Astrocyte (in vitro differentiated cells and primary cell): Measurements from ENCODE around the gene KIAA1614. TPM values are rescaled to one million over a fixed set of nuclear protein-coding genes. Genes with fewer than 3 reads are reported as not detected.

ENCODE experiments used
- DNase-seq: peaks from one replicate; pipeline ENCODE4 v3.0.0-alpha.2; 2010; ENCODE audit warnings: low read depth
- FAIRE-seq: peaks from 2 replicates; lab custom pipeline; 2011; peaks lifted over from hg19 to GRCh38; lab: Jason Lieb, UNC
- H2AFZ ChIP-seq: 2 replicates; pipeline ENCODE4 v1.6.0; 2012; ENCODE audit warnings: low read depth, low read length, inconsistent platforms
- H3K27ac ChIP-seq: 2 replicates; pipeline ENCODE4 v1.5.1; 2011; ENCODE audit warnings: low read depth, low read length, inconsistent platforms
- H3K27me3 ChIP-seq: 2 replicates; pipeline ENCODE4 v1.6.0; 2011; ENCODE audit warnings: low read length, inconsistent platforms; ENCODE audit not compliant: insufficient read depth
- H3K36me3 ChIP-seq: 2 replicates; pipeline ENCODE4 v1.5.1; 2011; ENCODE audit warnings: low read length, inconsistent platforms; ENCODE audit not compliant: insufficient read depth
- H3K4me1 ChIP-seq: 2 replicates; pipeline ENCODE4 v1.5.1; 2011; ENCODE audit warnings: low read length, inconsistent platforms; ENCODE audit not compliant: insufficient read depth
- H3K4me2 ChIP-seq: 2 replicates; pipeline ENCODE4 v1.6.0; 2012; ENCODE audit warnings: low read length, inconsistent platforms
- H3K4me3 ChIP-seq: 2 replicates; pipeline ENCODE4 v1.5.1; 2011; ENCODE audit warnings: low read depth, mild to moderate bottlenecking, low read length, inconsistent platforms; ENCODE audit not compliant: insufficient read depth
- H3K79me2 ChIP-seq: 2 replicates; pipeline ENCODE4 v1.6.0; 2012; ENCODE audit warnings: mild to moderate bottlenecking, low read length, inconsistent platforms; ENCODE audit not compliant: insufficient read depth
- H3K9ac ChIP-seq: 2 replicates; pipeline ENCODE4 v1.6.0; 2012; ENCODE audit warnings: mild to moderate bottlenecking, low read length, inconsistent platforms
- H3K9me3 ChIP-seq: 2 replicates; pipeline ENCODE4 v1.5.1; 2012; ENCODE audit warnings: low read depth, mild to moderate bottlenecking, low read length, inconsistent platforms; ENCODE audit not compliant: insufficient read depth
- H4K20me1 ChIP-seq: 2 replicates; pipeline ENCODE4 v1.6.0; 2012; ENCODE audit warnings: low read length, inconsistent platforms; ENCODE audit not compliant: insufficient read depth
- H3K27ac Mint-ChIP-seq: one replicate; pipeline ENCODE4 v1.8.0; 2021; ENCODE audit warnings: mild to moderate bottlenecking, mixed read lengths; ENCODE audit not compliant: unreplicated experiment
- H3K27me3 Mint-ChIP-seq: one replicate; pipeline ENCODE4 v1.8.0; 2021; ENCODE audit warnings: low read depth, mixed read lengths; ENCODE audit not compliant: unreplicated experiment
- H3K36me3 Mint-ChIP-seq: one replicate; pipeline ENCODE4 v1.8.0; 2021; ENCODE audit warnings: low read depth, mixed read lengths; ENCODE audit not compliant: unreplicated experiment
- H3K4me1 Mint-ChIP-seq: one replicate; pipeline ENCODE4 v1.8.0; 2021; ENCODE audit warnings: low read depth, mixed read lengths; ENCODE audit not compliant: unreplicated experiment
- H3K4me3 Mint-ChIP-seq: one replicate; pipeline ENCODE4 v1.8.0; 2021; ENCODE audit warnings: mild to moderate bottlenecking, moderate library complexity, mixed read lengths; ENCODE audit not compliant: unreplicated experiment
- H3K9me3 Mint-ChIP-seq: one replicate; pipeline ENCODE4 v1.8.0; 2021; ENCODE audit warnings: mild to moderate bottlenecking, mixed read lengths; ENCODE audit not compliant: unreplicated experiment
- CTCF ChIP-seq: IDR thresholded peaks from 2 replicates; pipeline ENCODE4 v1.5.1; 2011; ENCODE audit warnings: low read depth, mild to moderate bottlenecking, inconsistent platforms, low read length, moderate library complexity; ENCODE audit not compliant: insufficient read depth
- EZH2 ChIP-seq: IDR thresholded peaks from 2 replicates; pipeline ENCODE4 v1.6.1; 2012; ENCODE audit warnings: mild to moderate bottlenecking, low read length, inconsistent platforms; ENCODE audit not compliant: insufficient read depth
- total RNA-seq: library from RNA; stranded (reverse); gene quantifications from 2 replicates; pipeline ENCODE4 v1.2.1, GENCODE V29; 2021

Gene KIAA1614
- total RNA-seq, 1 donor from 2014 or later, result 0.84 TPM

GRCh38 chr1:180932378-180932777 lies 19.7 kb downstream of the KIAA1614 start:
- no peaks in the 10 kb centered on the region for H4K20me1 ChIP-seq
- no peak for FAIRE-seq
- no peak overlapping the region for H3K27ac Mint-ChIP-seq
- TF ChIP-seq CTCF (no peak), EZH2 (no peak)
- H3K36me3 ChIP-seq, result no peaks in the 10 kb centered on the region
- no peaks in the 10 kb centered on the region for H3K9me3 Mint-ChIP-seq
- H3K27me3 Mint-ChIP-seq, result peaks cover 24% of the 10 kb centered on the region
- no peak overlapping the region for H3K4me3 ChIP-seq
- peaks cover 12% of the 10 kb centered on the region for H3K4me1 Mint-ChIP-seq
- no peak overlapping the region for H3K9ac ChIP-seq
- no peak overlapping the region for H3K4me2 ChIP-seq
- H3K9me3 ChIP-seq, result no peaks in the 10 kb centered on the region
- no peaks in the 10 kb centered on the region for H3K4me1 ChIP-seq
- H3K27ac ChIP-seq, result no peak overlapping the region
- no peak overlapping the region for H2AFZ ChIP-seq
- H3K27me3 ChIP-seq, result no peaks in the 10 kb centered on the region
- H3K4me3 Mint-ChIP-seq, result no peak overlapping the region
- no peak for DNase-seq
- H3K79me2 ChIP-seq, result no peaks in the 10 kb centered on the region
- peaks cover 8% of the 10 kb centered on the region for H3K36me3 Mint-ChIP-seq

GRCh38 chr1:180933141-180933540 lies 20.4 kb downstream of the KIAA1614 start:
- peaks cover 26% of the 10 kb centered on the region for H3K27me3 Mint-ChIP-seq
- no peaks in the 10 kb centered on the region for H3K79me2 ChIP-seq
- H4K20me1 ChIP-seq, result no peaks in the 10 kb centered on the region
- no peak for DNase-seq
- no peaks in the 10 kb centered on the region for H3K27me3 ChIP-seq
- H3K9me3 ChIP-seq, result no peaks in the 10 kb centered on the region
- no peak overlapping the region for H3K27ac Mint-ChIP-seq
- H3K4me3 Mint-ChIP-seq, result no peak overlapping the region
- no peak overlapping the region for H2AFZ ChIP-seq
- H3K9me3 Mint-ChIP-seq, result no peaks in the 10 kb centered on the region
- TF ChIP-seq CTCF (no peak), EZH2 (no peak)
- no peaks in the 10 kb centered on the region for H3K4me1 ChIP-seq
- H3K36me3 Mint-ChIP-seq, result peaks cover 8% of the 10 kb centered on the region
- FAIRE-seq, result no peak
- H3K36me3 ChIP-seq, result no peaks in the 10 kb centered on the region
- no peak overlapping the region for H3K4me3 ChIP-seq
- H3K27ac ChIP-seq, result no peak overlapping the region
- no peak overlapping the region for H3K9ac ChIP-seq
- H3K4me1 Mint-ChIP-seq, result peaks cover 9% of the 10 kb centered on the region
- no peak overlapping the region for H3K4me2 ChIP-seq

- H3K27me3 Mint-ChIP-seq, result peaks cover 28% of the 10 kb centered on the region
- Histone ChIP-seq H3K4me3 (no peak overlapping the region), H3K9ac (no peak overlapping the region), H4K20me1 (no peaks in the 10 kb centered on the region), H3K36me3 (no peaks in the 10 kb centered on the region), H3K27ac (no peak overlapping the region), H3K27me3 (no peaks in the 10 kb centered on the region), H3K79me2 (no peaks in the 10 kb centered on the region), H2AFZ (no peak overlapping the region), H3K4me2 (no peak overlapping the region), H3K9me3 (no peaks in the 10 kb centered on the region), H3K4me1 (no peaks in the 10 kb centered on the region)
- no peak for FAIRE-seq
- H3K4me1 Mint-ChIP-seq, result no peaks in the 10 kb centered on the region
- H3K4me3 Mint-ChIP-seq, result no peak overlapping the region
- H3K27ac Mint-ChIP-seq, result no peak overlapping the region
- TF ChIP-seq EZH2, result no peak
- no peak for TF ChIP-seq CTCF
- H3K9me3 Mint-ChIP-seq, result no peaks in the 10 kb centered on the region
- H3K36me3 Mint-ChIP-seq, result peaks cover 8% of the 10 kb centered on the region
- no peak for DNase-seq
These were observed 21.9 kb downstream of the KIAA1614 start for GRCh38 chr1:180934563-180934962.
